Heart right ventricle (tissue), 16 donors: ENCODE results near the gene SRGAP3. TPM values are rescaled to one million over a fixed set of nuclear protein-coding genes. Genes with fewer than 3 reads are reported as not detected.

Experiments
- ATAC-seq, 8 donors: fragments of 200-7000 bp; cut with Tn5 transposase; one replicate each; pipeline ENCODE4 v1.9.1; 2020; ENCODE audit warnings: mild to moderate bottlenecking in 8 of 8, moderate library complexity in 8 of 8, moderate number of reproducible peaks in 1 of 8
- DNase-seq, 2 donors: peaks; one replicate each; pipeline ENCODE4 v3.0.0-alpha.2; 2020
- H3K27ac ChIP-seq, 10 donors: fragments of 200-600 bp; sonication (generic) in 2 of 10; one replicate each; pipeline versions ENCODE4 v1.5.0 to v1.8.0; 2020 to 2022; ENCODE audit warnings: mild to moderate bottlenecking in 3 of 10
- H3K27me3 ChIP-seq, 7 donors: fragments of 200-600 bp; one replicate each; pipeline ENCODE4 v1.8.0; 2021 to 2022; ENCODE audit warnings: mild to moderate bottlenecking in 2 of 7
- H3K36me3 ChIP-seq, 9 donors: fragments of 200-600 bp; sonication (generic) in 1 of 9; one replicate each; pipeline versions ENCODE4 v1.5.0 to v1.8.0; 2020 to 2022; ENCODE audit warnings: mild to moderate bottlenecking in 2 of 9
- H3K4me1 ChIP-seq, 9 donors: fragments of 200-600 bp; sonication (generic) in 1 of 9; one replicate each; pipeline versions ENCODE4 v1.5.0 to v1.8.0; 2020 to 2022; ENCODE audit warnings: mild to moderate bottlenecking in 4 of 9
- H3K4me3 ChIP-seq, 10 donors: fragments of 200-600 bp; sonication (generic) in 2 of 10; one replicate each; pipeline versions ENCODE4 v1.5.0 to v1.8.0; 2020 to 2022; ENCODE audit warnings: mild to moderate bottlenecking in 7 of 10, moderate library complexity in 2 of 10
- H3K9me3 ChIP-seq, 11 donors: fragments of 200-600 bp in 10 of 11; sonication (generic) in 2 of 11; one replicate each; pipeline versions ENCODE4 v1.5.0 to v1.8.0; 2013 to 2022; ENCODE audit warnings: mild to moderate bottlenecking in 2 of 11, control low read depth in 1 of 11, moderate library complexity in 1 of 11
- WGBS, 2 donors: extraction: QIAGEN DNeasy Blood & Tissue Kit; methylation state at CpG; one replicate each; pipeline ENCODE4 v1.1.7; 2013; ENCODE audit warnings: inconsistent platforms in 1 of 2; 5-methylcytosine and 5-hydroxymethylcytosine counted together
- intact Hi-C, 10 donors: fragments of 100-400 bp; cut with DNase I; formaldehyde crosslinking; loops; one replicate each; pipeline versions ENCODE4 v1.11.1 to v1.14.2; 2022
- polyA plus RNA-seq, 2 donors: library from polyadenylated mRNA; stranded (reverse); fragments of 200-250 nt; gene quantifications; one replicate each; pipeline ENCODE4 v1.2.3, GENCODE V29; 2013
- total RNA-seq, 10 donors: library from RNA; stranded (reverse); fragmentation: NEBNext Ultra II Directional in 3 of 10; extraction: Animal tissue kit (Norgen Biotek cat#: 25700) in 3 of 10; gene quantifications; one replicate each; pipeline versions ENCODE4 v1.2.1 to v1.2.4, GENCODE V29; 2021 to 2023
- TF ChIP-seq, protein P1 (sequence below), 9 donors: fragments of 200-600 bp; sonication (generic) in 2 of 9; IDR thresholded peaks; one replicate each; pipeline versions ENCODE4 v1.5.0 to v1.8.0; 2021 to 2022; ENCODE audit warnings: antibody characterized with exemption in 9 of 9, mild to moderate bottlenecking in 5 of 9, moderate library complexity in 1 of 9
- donor health status: Arrhythmogenic right ventricular cardiomyopathy.
- donor health status: ischemic (EF 13 %, LVEDD 7.1; RV severe dilation, severe dysfunction).
- donor health status: healthy with polysubstance abuse.
- donor health status: DM: no; HTN: yes; CAD: no.
- donor health status: DM: no; HTN: no; CAD: no.
- donor health status: ischemic (EF 25% LVEDD 6.9; RV normal size, moderate dysfunction).
- donor health status: ischemic (EF 25% LVEDD 5.7; RV mildly dilated, moderate dysfunction).
- donor health status: healthy.
- donor health status: DM: yes; HTN: yes; CAD: no.
- donor health status: Ischemic cardiomyopathy.
- donor health status: ischemic (EF 35%, LVEDD 5.7; RV mildly dilated, moderate dysfunction).
- donor health status: nonischemic (EF 11% LVEDD 7.7; RV severe dilation, severe dysfunction).
- donor health status: DM: yes; HTN: yes; CAD: no.
- donor health status: PGD.
- donor health status: ischemic (EF 29% LVEDD 5.4; RV normal size, mild dysfunction).
- donor health status: nonischemic (EF 23%, LVEDD 6.1; RV moderate dilation, normal function).

SRGAP3 gene
- total and polyA plus RNA-seq, 12 donors, result 0.67 to 16.1 (median 10.6) TPM

DNA sequence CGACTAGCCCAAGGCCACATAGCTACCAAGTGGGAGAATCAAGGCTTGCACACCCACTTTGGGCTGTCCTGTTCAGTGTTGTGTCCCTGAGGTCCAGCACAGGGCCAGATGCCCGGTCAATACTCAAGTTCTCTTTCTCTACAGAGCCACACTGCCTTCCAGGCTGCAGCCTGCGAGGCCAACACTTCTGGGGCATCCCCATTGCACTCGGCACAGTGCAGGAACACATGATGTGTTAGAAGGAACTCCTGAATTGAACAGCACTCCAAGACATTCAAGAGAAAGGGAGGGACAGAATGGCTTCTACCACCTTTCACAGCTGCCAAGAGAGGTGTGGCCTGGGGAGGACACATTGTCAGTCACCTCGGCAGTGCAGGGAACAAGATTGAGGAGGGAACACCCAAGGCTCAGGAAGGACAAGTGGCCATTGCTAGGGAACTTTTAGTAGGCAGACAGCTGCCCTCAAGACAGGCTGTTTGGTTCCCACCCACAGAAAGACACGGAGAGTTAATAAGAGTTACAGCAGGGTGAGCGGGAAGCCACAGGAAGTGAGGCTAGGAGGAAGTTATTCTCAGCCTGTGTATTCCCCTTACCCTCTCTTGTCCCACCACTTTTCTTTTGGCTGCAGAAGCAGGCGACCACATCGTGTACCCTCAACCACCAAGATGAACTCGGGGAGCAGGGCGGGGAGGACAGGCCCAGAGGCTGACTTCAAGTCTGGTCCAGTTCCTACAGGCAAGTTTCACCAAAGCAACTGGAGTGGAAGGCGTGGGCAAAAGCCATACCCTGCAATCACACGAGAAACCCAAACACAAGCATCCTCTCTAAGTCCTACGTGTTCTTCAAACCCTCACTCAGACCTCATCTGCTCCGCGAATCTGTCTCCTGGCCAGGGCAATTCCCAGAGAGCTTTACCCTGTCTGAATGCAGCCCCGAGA lies 69.4 kb downstream of the SRGAP3 start:
- no peaks in the 10 kb centered on the region for H3K27me3 ChIP-seq
- no peaks in the 10 kb centered on the region for H3K36me3 ChIP-seq
- no peaks in the 10 kb centered on the region for H3K9me3 ChIP-seq
- H3K27ac ChIP-seq, result peak overlapping the region in 1 of 10 donors; percentile 28
- WGBS, 2 donors, result 78 to 82% methylated on average over 17 of the region's 17 CpGs
- TF ChIP-seq, protein P1, sequence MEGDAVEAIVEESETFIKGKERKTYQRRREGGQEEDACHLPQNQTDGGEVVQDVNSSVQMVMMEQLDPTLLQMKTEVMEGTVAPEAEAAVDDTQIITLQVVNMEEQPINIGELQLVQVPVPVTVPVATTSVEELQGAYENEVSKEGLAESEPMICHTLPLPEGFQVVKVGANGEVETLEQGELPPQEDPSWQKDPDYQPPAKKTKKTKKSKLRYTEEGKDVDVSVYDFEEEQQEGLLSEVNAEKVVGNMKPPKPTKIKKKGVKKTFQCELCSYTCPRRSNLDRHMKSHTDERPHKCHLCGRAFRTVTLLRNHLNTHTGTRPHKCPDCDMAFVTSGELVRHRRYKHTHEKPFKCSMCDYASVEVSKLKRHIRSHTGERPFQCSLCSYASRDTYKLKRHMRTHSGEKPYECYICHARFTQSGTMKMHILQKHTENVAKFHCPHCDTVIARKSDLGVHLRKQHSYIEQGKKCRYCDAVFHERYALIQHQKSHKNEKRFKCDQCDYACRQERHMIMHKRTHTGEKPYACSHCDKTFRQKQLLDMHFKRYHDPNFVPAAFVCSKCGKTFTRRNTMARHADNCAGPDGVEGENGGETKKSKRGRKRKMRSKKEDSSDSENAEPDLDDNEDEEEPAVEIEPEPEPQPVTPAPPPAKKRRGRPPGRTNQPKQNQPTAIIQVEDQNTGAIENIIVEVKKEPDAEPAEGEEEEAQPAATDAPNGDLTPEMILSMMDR (IDR thresholded peaks at IDR 0.05), result no peak
- H3K4me3 ChIP-seq, result no peak overlapping the region
- H3K4me1 ChIP-seq, result peaks cover 0 to 35% (median 10%) of the 10 kb centered on the region in 9 donors
- DNase-seq (no peak), ATAC-seq (peak in 3 of 8 donors; percentile 13 to 51 (median 48))
- intact Hi-C loops, result loop anchor here in 1 of 10 donors (5.0 kb wide), 1 partner anchor 67 kb away; the partner anchor contains the start of gene SRGAP3

DNA sequence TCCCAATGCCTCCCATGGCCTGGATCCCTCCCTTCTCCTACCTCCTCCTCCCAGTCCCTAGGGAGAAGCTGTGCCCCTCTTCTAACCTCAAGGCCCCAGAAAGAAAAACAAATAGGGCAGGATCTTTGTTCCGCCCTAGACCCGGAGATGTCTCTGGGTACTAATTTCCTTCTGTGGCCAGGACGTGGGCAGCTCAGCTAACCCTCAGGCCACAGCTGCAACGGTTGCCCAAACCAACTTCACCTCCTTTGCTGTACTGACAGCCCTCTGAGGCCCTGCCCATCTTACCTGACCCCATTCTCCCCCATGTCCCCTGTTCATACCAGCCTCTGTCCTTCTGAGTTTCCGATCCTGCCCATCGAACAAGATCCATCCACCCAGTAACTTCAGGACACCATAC lies 70.7 kb downstream of the SRGAP3 start:
- H3K4me1 ChIP-seq, result peaks cover 0 to 24% (median 5%) of the 10 kb centered on the region in 9 donors
- no peak overlapping the region for H3K27ac ChIP-seq
- WGBS, 2 donors, result 83 to 89% methylated on average over 6 of the region's 6 CpGs
- H3K4me3 ChIP-seq, result no peak overlapping the region
- DNase-seq (no peak), ATAC-seq (no peak)
- no peaks in the 10 kb centered on the region for H3K36me3 ChIP-seq
- H3K9me3 ChIP-seq, result no peaks in the 10 kb centered on the region
- intact Hi-C loops, result no loop called here
- H3K27me3 ChIP-seq, result no peaks in the 10 kb centered on the region
- TF ChIP-seq, protein P1 (IDR thresholded peaks at IDR 0.05), result no peak

DNA sequence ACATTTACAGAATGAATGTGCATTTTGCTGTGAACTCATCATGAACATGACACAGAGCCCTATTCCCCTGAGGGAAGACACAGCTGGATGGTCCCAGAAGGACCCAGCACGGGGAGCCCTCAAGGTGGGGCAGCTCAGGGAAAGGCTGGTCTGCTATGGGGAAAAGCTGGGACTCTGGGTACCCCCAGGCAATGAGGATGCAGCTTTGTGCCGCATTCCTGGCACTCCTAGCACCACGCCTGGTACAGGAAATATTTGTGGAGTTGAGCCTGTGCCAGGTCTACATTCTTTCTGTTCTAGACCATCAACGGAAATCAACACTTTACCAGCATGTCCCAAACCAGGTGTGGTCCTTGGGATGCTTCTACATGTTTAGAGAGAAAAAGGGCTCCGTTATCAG lies 74.0 kb downstream of the SRGAP3 start:
- Histone ChIP-seq H3K4me3 (no peak overlapping the region), H3K4me1 (peaks cover 0 to 20% (median 10%) of the 10 kb centered on the region in 9 donors), H3K27ac (no peak overlapping the region), H3K27me3 (no peaks in the 10 kb centered on the region), H3K36me3 (no peaks in the 10 kb centered on the region), H3K9me3 (no peaks in the 10 kb centered on the region)
- DNase-seq (no peak), ATAC-seq (no peak)
- TF ChIP-seq, protein P1 (IDR thresholded peaks at IDR 0.05), result no peak
- WGBS, 2 donors, result 57 to 59% methylated on average over 5 of the region's 5 CpGs
- intact Hi-C loops, result no loop called here

DNA sequence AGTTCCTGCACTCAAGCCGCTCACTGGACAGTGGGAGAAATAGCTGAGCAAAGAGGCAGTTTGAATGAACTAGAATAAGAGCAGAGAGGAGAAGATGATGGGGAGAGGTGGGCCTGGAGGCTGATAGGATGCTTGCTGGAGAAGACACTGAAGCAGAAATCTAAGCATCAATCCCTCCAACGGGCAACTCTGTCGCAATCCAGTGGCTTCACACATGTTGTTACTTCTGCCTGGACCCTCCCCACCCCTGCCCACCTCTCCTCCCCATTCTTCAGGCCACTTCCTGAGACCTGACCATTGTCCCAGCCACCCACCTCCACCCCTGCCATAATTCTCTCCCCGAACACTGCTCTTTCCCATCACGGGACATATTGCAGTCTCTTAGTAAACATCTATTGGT lies 76.0 kb downstream of the SRGAP3 start:
- intact Hi-C loops, result no loop called here

More for the DNA sequence above, 76.0 kb downstream of the SRGAP3 start:
- H3K9me3 ChIP-seq, result no peaks in the 10 kb centered on the region
- H3K36me3 ChIP-seq, result no peaks in the 10 kb centered on the region
- WGBS, 2 donors, result 70 to 91% methylated on average over 5 of the region's 5 CpGs
- no peak for ATAC-seq
- H3K4me1 ChIP-seq, result peaks cover 0 to 16% (median 7%) of the 10 kb centered on the region in 9 donors
- H3K27ac ChIP-seq, result no peak overlapping the region
- TF ChIP-seq, protein P1 (IDR thresholded peaks at IDR 0.05), result no peak
- H3K4me3 ChIP-seq, result no peak overlapping the region
- no peaks in the 10 kb centered on the region for H3K27me3 ChIP-seq
- DNase-seq, result no peak
